GM18861 (cell line): ENCODE data around the gene THTPA.

ENCODE experiments used
- ATAC-seq: cut with Tn5 transposase; IDR thresholded peaks from one replicate; pipeline ENCODE4 v1.9.1; 2021; ENCODE audit not compliant: unreplicated experiment

THTPA gene, protein sequence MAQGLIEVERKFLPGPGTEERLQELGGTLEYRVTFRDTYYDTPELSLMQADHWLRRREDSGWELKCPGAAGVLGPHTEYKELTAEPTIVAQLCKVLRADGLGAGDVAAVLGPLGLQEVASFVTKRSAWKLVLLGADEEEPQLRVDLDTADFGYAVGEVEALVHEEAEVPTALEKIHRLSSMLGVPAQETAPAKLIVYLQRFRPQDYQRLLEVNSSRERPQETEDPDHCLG

DNA sequence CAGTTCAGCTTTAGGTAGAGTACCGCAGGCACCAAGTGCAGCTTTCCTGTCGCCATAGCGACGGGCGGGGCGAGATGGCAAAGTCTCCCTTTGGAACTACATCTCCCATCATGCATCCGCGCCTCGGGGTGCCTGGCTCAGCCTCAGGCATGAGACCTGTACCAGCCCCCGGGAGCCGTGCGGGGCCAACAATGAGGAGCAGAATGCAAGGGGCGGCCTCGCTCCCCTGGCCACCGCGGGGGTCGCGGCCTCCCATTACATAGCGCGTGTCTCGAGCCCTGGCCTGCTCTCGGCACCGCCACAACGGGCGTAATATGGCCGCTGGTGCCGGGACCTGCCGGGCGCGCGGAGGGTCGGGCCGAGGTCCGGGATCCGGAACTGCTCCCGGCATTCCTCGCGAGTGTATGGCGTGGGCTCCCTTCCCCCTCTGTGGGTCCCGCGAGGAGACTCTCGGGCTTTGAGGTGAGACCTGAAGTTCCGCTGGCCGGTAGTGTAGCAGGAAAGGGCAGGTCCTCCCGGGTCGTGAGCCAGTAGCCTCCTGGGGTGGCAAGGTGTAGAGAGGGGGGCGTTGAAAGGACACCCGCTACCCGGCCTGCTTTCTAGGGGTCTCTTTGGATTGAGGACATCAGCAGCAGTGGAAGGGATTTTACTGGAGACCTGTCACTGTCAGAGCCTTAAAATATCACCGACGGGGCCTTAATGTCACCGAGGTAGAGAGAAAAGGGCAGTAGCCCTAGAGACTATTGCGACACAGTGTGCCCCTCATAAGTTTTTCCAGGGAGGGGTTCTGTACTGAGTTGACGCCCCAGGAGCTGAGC is at the start of gene THTPA:
THTPA (plus strand) TSS at position 390 of the 818 bp plus-strand sequence. CDS start 487 bp downstream, outside the sequence.
- ATAC-seq, result peak; percentile 79

DNA sequence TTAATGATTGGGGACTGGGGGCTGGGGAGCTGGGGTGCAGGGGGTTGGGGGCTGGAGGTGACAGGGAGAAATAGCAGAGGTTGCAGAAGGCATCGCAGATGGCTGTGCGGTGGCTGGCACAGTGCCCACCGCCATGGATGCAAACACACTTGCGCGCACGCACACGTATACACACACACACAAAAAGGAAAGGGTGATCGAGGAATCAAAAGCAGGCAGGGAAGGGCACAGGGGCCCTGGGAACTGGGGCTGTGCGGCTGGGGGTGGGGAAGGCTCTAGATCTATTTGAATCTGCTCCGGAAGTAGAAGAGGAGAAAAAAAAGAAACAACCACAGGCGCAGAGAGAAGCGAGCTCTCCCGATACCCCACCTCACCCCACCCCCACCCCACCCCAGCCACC is 43.9 kb upstream of the THTPA start:
- ATAC-seq, result no peak

DNA sequence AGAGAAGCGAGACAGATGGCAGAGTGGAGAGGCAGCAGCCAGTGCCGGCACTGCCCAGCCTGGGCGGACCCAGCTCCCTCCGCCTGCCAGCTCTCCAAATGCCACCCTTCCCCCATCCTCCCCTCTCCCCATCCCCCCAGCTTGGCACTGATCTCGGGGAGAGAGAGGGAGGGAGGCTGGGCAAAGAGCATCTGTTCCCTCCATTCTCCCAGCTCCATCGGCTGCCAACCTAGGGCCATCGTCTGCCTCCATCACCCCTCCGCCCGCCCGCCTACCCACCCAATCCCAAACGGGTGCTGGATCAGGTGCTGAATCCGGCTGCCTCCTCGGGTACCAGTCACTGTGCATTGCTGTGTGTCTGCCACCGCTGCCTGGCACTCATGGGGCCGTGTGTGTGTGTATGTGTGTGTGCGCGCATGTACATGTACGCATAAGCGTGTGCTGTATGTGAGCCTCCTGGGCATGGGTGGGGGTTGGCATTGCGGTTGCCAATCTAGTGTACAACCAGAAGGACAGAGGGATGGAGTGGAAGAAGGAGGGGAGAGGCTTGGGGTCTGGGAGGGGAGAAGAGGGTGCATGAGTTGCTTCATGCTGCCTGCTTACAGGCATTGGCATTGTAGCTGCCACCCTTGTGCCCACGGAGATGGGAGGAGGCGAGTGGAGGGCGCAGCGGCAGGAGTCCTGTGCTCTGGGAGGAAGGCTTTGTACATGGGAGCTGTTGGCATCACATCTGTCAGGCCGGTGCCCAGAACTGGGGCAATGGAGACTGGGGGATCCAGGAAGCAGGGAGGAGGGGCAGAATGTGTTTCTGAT is 42.9 kb upstream of the THTPA start:
- ATAC-seq, result no peak

GRCh38 chr14:23513818-23514643 is 42.0 kb upstream of the THTPA start:
- no peak for ATAC-seq

GRCh38 chr14:23514644-23514957 is 41.5 kb upstream of the THTPA start:
- ATAC-seq, result no peak

GRCh38 chr14:23517650-23518326 is 38.3 kb upstream of the THTPA start:
- no peak for ATAC-seq

DNA sequence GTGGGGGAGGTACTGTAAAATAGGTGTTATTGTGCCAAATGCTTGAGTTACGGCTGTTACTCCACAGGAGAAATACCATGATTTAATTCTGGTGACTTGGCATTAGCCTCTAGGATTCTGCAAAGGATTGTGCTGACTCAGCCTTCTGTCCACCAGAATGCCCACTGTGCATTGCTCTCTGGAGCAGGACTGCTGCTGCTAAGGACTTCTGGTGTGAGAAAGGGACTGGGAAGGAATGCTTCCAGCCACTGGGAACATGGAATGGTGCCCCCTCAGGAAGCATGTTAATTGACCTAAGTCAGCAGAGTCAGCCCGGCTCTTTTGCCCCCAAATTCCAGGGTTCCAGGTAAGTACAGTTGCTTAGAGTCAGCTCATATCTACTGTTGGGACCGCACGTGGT is 37.4 kb upstream of the THTPA start:
- no peak for ATAC-seq

GRCh38 chr14:23520899-23521533 is 35.1 kb upstream of the THTPA start:
- ATAC-seq, result no peak

DNA sequence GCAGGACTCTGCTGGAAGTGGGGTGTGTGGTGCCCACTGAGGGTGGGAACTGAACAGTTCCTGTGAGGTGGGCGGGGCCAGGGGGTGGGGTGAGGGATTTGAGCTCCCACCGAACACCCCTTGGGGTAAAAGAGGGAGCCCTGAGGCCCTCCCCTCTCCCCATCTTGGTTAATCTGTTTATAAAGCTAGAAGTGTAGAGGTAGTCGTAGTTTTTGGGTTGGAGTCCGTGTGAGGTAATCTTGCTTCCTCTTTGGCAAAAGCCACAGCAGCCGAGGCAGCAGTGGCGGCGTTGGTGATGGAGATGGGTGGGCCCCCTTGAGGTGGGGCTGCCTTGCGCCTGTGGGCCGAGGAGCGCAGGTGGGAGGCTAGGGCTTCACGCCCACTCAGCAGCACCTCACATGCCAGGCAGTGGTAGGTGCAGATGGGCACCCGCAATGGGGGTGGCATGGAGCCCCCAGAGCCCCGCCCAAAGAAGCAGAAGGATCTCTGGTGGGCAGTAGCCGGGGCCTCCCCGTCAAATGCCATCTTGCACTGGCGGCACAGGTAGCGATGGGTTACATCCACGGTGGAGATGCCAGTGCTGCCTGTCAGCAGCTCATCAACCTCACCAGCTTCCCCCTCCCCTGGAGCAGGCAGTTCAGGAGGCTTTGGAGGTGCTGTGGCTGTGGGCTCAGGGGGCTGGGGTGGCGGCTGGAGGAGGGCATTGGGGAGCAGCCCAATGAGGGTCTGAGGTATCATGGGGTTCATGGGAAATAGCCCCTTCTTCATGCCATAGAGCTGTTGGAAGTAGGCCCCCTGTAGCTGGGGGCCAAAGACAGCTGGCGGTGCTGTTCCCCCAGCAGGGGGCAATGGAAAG is 34.1 kb upstream of the THTPA start:
- no peak for ATAC-seq

DNA sequence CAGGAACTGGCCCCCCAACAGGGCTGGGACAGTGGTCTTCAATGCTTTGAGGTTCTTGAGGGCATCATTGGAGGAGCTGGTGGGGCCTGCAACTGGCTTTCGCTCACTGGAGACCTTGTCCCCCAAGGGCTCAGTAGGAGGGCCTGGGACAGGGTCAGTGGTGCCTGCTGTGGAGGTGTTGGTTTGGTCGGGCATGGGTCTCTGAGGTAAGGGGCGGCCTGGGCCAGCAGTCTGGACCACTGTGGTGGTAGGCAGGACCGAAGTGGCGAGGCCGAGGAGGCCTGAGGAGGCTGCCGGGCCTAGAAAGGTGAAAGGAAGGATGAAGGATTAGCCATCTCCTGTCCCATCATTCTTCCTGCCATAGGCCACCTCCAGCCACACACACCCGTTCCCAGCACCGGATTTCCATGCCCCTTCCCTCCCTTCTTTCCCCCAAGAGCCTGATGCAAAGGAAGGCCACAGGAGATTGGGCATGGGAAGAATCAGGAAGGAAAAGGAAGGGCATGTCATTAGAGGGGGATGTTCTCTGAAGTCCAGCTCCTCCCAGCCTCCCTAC is 33.4 kb upstream of the THTPA start:
- ATAC-seq, result no peak

GRCh38 chr14:23523229-23524016 is 32.6 kb upstream of the THTPA start:
- no peak for ATAC-seq

- ATAC-seq, result no peak
Measured at GRCh38 chr14:23524954-23525353, 31.1 kb upstream of the THTPA start.

- ATAC-seq, result no peak
Measured at GRCh38 chr14:23525611-23526010, 30.5 kb upstream of the THTPA start.

DNA sequence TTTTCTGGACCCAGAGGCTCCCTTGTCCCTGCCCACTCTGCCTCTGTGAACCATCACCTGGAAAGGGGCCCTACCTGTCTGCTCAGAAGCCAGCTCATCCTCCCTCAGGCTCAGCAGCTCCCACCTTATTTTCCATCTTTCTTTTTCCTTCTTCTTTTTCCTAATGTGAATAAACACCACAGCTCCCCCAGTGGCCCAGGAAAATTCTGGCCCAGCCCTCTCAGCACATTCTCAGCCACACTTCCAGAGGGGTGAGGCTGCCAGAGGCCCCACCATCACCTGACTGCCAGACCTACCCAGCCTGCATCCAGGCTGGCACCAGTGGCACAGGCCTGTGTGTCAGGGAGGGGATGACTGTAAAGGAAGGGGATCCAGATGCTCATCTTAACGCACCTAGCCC is 27.5 kb upstream of the THTPA start:
- ATAC-seq, result no peak

- no peak for ATAC-seq
Measured at GRCh38 chr14:23529016-23529415, 27.1 kb upstream of the THTPA start.

GRCh38 chr14:23530375-23531055 is 25.6 kb upstream of the THTPA start:
- ATAC-seq, result no peak

DNA sequence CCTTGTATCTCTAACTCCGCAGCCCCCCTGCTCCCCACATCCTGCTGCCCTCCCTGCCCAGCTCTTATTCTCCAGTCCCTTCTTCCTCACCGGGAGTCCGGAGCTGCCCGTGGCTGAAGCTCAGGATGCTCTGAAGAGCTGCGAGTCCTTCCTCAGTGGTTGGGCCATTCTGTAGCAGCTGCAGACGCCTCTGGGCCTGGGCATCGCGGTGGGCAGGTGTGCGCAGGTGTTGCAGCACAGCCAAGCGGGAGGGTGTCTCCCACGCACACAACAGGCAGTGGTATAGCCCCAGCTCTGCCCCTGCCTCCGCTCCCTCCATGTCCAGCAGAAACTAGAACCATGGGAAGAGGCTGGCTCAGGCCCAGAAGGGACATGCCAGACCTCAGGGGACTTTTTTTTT is 24.7 kb upstream of the THTPA start:
- no peak for ATAC-seq
